Measurements from ENCODE around the gene MYO5C.

The MYO5C gene

DNA sequence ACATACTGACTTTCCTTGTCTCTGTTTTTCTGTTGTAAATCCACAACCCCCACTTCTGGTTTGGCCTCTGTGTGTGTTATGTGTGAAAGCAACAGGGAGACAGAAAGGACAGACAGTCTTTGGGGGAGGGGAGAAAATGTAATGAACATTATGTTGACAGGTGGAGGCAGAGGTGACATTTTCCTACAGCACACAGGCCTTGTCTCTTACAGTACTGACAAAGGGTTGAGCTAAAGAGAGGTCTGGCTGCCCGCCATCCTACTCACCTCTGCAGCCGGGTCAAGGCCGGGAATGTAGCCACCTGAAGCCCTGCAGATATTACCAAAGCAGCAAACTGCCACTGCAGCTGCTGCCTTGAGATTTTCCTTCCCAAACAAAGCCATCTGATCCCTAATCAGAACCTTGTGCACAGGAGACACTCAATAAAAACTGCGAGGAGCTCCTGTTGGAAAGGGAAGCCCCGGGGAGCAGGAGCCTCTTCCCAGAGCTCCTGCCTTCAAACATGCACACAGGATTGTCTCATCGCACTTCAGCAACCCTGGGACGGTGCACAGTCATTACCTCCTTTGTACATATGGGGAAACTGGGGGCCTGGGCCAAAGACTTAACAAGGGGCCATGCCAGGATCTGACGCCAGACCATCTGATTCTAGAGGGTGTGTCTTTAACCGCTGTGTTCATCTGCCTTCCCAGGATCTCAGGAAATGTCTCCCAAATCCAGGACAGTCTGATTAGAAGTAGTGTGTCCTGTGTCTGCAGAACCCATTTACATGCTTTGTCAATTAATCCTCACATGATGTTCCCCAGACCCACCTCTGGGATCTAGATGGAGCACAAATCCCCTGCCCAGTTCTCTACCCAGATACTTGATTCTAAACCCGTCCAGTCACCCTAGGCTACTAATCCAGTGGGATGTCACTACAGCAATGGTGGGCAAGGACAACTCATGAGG is 14.2 kb downstream of the MYO5C start:
- no peak for DNase-seq (ENCODE audit: low read depth, low spot score)

DNA sequence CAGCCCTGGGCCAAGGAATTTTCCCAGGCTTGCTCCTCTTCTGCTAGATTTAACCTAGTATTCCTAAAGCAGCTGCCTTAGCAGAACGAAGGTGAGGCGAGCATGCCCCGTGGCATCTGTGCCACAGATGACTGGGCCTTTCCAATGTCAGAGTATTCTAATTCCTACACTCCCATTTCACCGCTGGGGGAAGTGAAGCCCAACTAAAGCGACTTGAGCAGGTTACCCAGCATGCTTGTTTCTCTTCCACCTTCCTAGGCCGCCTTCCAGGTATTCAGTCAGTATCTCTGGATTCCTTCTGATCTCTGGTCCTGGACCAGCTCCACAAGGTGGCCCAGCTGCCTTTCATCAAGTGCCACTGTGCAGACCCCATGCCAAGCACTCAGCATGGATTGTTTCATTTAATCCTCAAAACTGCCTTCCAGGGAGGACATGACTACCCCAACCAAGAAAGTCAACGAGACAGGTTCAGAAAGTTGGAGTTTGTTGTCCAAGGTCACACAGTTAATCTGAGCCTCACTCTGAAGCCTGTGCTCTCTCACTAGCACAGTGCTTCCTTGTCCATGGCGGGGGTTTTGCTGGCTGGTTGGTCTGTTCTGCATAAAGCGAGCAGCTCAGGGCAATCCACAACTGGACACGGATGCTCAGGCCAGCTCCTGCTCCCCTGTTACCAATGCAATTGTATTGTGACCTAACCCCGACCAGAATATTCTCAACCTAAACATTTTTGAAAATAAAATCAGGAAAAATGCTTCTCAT is 15.1 kb downstream of the MYO5C start:
- no peak overlapping the region for H3K4me3 ChIP-seq (ENCODE audit: low read length)
- no peak for DNase-seq (ENCODE audit: low read depth, low spot score)

More for the DNA sequence above, 14.2 kb downstream of the MYO5C start:
- H3K4me3 ChIP-seq (ENCODE audit: low read length), result no peak overlapping the region

- no peak for DNase-seq (ENCODE audit: low read depth, low spot score)
- H3K4me3 ChIP-seq (ENCODE audit: low read length), result no peak overlapping the region
Measured at GRCh38 chr15:52278636-52279367, 16.8 kb downstream of the MYO5C start.

- H3K4me3 ChIP-seq (ENCODE audit: low read length), result no peak overlapping the region
- DNase-seq (ENCODE audit: low read depth, low spot score), result no peak
Measured at GRCh38 chr15:52278135-52278534, 17.5 kb downstream of the MYO5C start.

DNA sequence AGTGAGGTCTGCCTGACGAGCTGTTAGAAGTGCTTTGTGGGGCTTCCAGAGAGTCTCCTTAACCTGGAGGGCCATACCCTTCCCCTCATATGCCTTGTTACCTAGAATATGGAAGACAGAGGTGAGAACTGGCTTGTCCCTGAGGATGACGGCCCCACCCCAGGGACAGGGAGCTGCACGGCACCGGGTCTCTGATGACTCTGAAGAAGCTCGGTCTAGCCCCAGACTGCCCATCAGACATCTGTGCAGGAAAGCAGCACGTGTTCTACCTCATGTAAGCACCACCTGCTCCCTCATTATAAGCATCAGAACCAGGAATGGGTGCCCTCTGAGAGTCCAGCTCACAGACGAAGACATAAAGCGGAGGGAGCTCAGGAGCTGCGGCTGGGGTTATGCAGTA is 18.0 kb downstream of the MYO5C start:
- DNase-seq (ENCODE audit: low read depth, low spot score), result no peak
- no peak overlapping the region for H3K4me3 ChIP-seq (ENCODE audit: low read length)

DNA sequence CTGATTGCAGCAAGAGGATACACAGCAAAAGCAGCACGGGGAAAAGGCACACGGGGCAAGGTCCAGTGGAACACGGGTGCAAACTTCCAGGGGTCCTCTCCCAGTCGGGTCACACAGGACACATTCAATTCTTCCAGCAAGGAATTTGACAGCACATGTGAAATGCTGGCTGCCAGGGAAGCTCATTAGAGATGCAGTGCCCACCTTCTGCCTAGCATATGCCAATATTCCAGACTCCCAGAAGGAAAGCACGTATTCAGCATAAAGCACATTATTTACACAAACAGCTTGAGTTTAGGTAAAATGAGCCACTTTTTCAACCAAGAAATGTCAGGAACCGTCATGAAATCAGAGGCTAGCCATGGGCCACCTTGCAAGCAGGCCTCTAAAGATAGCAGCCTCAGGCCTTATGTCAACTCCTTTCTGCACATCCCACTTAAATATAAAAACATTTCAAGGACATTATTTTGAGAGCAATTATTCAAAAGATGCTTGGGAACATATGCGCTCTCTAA is 19.3 kb downstream of the MYO5C start:
- H3K4me3 ChIP-seq (ENCODE audit: low read length), result no peak overlapping the region
- no peak for DNase-seq (ENCODE audit: low read depth, low spot score)

- H3K4me3 ChIP-seq (ENCODE audit: low read length), result no peak overlapping the region
- no peak for DNase-seq (ENCODE audit: low read depth, low spot score)
Measured at GRCh38 chr15:52263563-52264282, 31.9 kb downstream of the MYO5C start.

GRCh38 chr15:52262364-52262763 is 33.2 kb downstream of the MYO5C start:
- DNase-seq (ENCODE audit: low read depth, low spot score), result no peak

DNA sequence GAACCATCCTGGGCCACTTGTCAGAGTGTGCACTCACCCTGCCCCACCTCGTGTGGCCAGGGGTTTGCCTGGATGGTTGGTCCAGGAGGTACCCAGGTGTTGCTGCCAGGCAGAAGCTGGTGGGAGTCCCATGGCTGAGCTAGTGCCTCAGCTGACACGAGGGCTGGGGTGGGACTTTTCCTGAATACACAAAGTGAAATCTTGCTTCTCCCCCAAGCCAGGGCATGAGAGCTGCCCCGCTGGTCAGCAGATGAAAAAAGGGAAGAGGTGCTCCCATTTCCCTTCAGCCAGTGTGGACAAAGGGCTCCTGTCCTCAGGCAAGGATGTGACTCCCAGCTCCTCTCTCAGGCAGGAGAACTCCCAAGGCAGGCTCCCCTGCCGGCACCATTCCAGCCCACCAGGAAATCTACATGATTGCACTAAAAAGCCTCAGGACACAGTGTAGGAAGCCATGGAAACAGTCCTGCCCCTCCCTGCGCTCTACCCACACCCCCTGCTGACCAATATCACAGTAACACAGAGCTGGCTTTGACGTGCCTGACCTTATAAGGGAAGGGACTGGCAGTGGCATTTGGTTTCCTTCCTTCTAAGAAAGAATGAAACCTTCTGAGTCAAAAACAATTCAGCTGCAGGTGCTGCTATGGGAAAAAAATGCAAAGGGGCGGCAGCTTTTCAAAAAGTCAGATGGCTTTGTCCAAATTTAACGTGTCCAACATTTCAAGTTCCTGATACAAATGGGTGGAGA is 33.9 kb downstream of the MYO5C start:
- no peak for DNase-seq (ENCODE audit: low read depth, low spot score)
- no peak overlapping the region for H3K4me3 ChIP-seq (ENCODE audit: low read length)

More at GRCh38 chr15:52262364-52262763, 33.2 kb downstream of the MYO5C start:
- H3K4me3 ChIP-seq (ENCODE audit: low read length), result no peak overlapping the region

DNA sequence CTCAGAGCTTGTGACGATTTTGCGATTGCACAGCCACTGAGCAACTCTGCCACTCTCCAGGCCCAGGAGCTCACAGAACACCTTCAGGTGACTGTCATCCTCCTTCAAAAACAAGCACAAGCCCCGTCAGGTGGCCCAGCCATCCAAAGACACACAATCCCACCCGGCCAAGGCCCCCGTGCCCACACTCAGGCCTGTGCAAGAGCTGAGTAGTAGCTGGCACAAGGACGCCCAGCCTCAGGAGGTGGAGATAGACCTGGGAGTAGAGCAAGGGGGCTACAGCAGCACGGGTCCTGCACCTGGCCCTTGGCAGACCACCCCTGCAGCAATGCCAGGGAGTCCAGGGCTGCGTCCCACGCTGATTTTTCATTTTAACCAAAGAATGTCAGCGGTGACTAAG is 34.6 kb downstream of the MYO5C start:
- DNase-seq (ENCODE audit: low read depth, low spot score), result no peak
- no peak overlapping the region for H3K4me3 ChIP-seq (ENCODE audit: low read length)

GRCh38 chr15:52259503-52259902 is 36.1 kb downstream of the MYO5C start:
- no peak overlapping the region for H3K4me3 ChIP-seq (ENCODE audit: low read length)
- DNase-seq (ENCODE audit: low read depth, low spot score), result no peak

- DNase-seq (ENCODE audit: low read depth, low spot score), result no peak
- H3K4me3 ChIP-seq (ENCODE audit: low read length), result no peak overlapping the region
Measured at GRCh38 chr15:52258461-52258860, 37.1 kb downstream of the MYO5C start.

DNA sequence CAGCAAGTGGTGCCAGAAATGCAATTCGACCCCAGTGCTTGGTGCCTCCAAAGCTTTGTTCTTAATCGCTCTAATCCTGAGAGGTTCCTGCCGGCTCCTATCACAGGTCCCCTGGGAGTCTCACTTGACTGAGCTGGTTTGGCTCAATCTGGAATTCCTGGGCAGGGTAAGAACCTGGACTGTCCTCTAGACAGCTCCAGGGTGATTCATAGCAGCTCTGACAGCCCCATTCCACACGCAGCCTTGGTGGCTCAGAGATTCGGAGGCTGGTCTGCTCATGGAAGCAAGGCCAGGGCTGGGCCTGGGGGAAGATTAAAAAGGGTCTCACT is 37.9 kb downstream of the MYO5C start:
- no peak overlapping the region for H3K4me3 ChIP-seq (ENCODE audit: low read length)
- DNase-seq (ENCODE audit: low read depth, low spot score), result no peak

DNA sequence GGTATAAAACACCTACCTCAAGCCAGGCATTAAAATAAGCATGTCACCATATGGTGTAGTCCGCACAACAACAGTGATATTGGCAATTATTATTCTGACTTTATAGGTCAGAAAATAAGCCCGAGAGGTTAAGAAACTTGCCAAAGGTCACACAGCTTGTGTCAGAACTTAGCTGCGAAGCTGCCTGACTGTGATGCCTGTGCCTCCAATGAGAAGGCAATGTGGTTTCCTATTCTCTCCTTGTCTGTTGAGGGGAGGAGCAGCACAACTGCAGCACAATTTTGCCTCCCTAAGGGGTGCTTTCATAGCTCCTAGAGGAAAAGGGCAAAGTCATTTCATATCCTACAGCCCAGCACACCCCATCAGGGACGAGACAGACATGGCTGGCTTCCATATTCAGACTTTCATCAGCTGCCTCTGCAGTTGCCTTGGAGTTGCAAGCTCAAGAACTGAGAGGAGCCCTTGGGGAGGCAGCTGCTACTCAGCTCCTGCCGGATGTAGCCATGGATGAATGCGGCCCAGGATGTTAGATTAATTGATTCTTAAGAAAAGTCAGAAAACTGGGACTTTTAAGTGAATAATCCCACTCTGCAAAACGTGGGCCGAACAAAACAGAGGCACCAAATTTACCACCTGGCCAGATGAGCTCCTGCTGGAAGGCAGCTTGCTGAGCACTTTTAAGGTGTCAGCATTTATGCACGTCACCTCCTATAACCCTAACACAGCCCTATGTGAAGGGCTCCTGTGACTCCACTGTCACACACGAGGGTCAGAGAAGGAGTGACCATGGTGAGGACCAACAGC is 38.5 kb downstream of the MYO5C start:
- H3K4me3 ChIP-seq (ENCODE audit: low read length), result no peak overlapping the region
- no peak for DNase-seq (ENCODE audit: low read depth, low spot score)

DNA sequence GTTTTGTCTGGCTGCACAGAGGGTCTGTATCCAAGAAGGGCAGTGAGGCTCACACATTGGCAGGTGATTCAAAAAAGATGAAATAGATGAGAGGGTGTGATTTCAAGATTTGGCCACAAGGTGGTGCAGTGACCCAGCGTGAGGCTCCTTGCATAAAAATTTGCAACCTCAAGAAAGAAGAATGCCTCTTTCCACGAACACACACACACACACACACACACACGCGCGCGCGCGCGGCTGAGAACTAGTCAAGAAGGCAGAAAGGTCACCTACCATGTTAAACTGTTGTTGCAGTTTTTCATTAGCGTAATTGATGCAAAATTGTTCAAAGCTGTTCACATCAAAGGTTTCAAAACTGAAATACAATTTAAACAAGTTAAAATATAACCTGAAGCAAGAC is 39.2 kb downstream of the MYO5C start:
- peak; percentile 76 for DNase-seq (ENCODE audit: low read depth, low spot score)
- H3K4me3 ChIP-seq (ENCODE audit: low read length), result no peak overlapping the region; the same call in 1 of the 2 replicates

- no peak overlapping the region for H3K4me3 ChIP-seq (ENCODE audit: low read length)
- no peak for DNase-seq (ENCODE audit: low read depth, low spot score)
Measured at GRCh38 chr15:52255935-52256334, 39.7 kb downstream of the MYO5C start.

DNA sequence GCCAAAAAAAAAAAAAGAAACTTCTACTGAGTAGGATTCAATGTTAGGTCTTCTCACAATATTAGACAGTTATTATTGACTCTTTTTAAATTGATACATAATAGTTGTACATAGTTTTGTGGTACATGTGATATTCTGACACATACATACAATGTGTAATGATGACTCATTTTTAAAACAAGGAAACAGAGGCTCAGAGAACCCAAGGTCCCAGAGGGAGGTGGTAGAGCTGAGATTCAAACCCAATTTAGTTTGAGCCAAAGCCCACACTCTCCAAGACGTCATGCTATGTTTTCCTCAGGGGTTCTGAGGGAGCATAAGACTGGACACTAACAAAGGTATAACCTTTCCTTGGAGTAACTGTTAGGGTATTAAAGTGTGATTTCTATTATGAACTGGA is 40.6 kb downstream of the MYO5C start:
- no peak for DNase-seq (ENCODE audit: low read depth, low spot score)
- no peak overlapping the region for H3K4me3 ChIP-seq (ENCODE audit: low read length)

Data from Jurkat, Clone E6-1 (cell line).